ENCODE measurements around the gene RGL4.
"Not testable (repeated sequence)": the region's sequence is repeated elsewhere in the genome, so short reads cannot be mapped to it uniquely, and the experiment has no call there.

The RGL4 gene

DNA sequence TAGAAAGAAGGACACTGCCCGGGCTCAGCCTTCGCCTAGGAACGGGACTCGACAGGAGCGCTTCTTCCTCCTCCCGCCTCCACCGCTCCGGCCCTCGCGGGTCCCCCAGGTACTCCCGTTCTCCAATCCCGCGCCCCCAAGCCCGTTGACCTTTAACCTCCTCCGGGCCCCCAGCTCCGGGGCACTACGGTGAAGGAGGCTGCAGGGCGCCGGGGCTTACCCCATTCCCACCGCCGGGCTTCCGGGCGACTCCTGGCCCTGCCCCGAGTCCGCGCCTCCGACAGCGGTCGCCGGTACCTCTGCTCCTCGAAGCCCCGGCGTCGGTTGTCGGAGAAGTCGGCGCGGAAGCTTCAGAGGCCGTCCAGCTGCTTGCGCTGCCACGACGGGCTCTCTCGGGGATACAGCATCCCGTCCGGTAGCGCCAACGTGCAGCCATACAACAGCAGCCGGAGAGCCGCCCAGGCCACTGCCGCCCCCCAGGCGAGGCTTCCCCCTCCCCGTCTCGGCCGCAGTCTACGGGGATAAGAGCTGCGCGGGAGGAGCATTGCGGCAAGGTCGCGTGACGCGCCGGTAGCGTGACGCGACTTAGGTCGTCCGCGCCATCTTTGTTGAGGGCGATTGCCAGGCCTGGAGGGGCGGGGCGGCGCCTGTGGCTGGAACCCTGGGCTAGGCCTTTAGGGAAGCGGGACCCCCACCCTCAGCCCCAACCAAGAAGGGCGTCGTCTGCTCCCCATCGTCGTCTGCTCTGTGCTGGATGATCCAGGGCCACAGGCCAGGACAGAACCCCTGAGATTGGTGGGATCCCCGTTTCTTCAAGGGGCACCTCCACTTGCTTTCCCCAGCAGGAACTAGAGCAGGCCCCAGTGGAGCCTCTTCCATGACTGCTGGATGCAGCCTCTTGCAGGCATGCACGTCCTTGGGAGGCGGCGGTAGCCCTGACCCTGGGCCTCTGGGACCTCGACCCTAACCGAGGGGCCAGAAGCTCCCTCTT, 26.3 kb downstream of the RGL4 start:
- ATAC-seq (replicated peaks) (peak; percentile 92 to 93), DNase-seq (peak; percentile 76)
- Mint-ChIP-seq H3K4me3 (peak overlapping the region; percentile 84 to 88), H3K4me1 (peaks cover 13 to 30% of the 10 kb centered on the region in 2 donors), H3K36me3 (peaks cover 8 to 18% of the 10 kb centered on the region in 2 donors), H3K27ac (peak overlapping the region; percentile 94), H3K27me3 (no peaks in the 10 kb centered on the region), H3K9me3 (no peaks in the 10 kb centered on the region)

DNA sequence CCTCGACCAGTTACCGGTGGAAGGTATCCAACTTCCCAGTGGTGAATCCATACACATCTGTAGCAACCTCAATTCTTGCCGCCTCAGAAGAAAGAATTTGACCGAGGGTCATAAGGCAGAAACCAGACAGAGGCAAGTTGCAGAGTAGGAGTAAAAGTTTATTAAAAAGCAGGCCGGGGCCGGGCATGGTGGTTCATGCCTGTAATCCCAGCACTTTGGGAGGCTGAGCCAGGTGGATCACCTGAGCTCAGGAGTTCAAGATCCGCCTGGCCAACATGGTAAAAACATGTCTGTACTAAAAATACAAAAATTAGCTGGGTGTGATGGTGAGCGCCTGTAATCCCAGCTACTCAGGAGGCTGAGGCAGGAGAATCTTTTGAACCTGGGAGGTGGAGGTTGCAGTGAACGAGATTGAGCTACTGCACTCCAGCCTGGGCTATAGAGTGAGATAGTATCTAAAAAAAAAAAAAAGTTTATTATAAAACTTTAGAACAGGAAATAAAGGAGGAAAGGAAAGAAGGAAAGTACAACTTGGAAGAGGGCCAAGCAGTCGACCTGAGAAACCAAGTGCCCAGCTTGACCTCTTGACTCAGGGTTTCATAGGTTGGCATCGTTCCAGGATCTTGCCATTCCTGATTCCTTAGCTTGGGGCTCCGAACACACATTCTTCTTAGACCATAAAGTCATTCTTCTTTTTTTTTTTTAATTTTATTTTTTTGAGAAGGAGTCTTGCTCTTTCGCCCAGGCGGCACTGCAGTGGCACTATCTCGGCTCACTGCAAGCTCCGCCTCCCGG, 27.8 kb downstream of the RGL4 start:
- H3K27me3 Mint-ChIP-seq = no peaks in the 10 kb centered on the region
- peaks cover 18 to 40% of the 10 kb centered on the region in 2 donors for H3K4me1 Mint-ChIP-seq
- no peak overlapping the region for H3K27ac Mint-ChIP-seq
- ATAC-seq (replicated peaks) (no peak), DNase-seq (no peak)
- peaks cover 8 to 11% of the 10 kb centered on the region in 2 donors for H3K36me3 Mint-ChIP-seq
- no peak overlapping the region for H3K4me3 Mint-ChIP-seq
- H3K9me3 Mint-ChIP-seq = no peaks in the 10 kb centered on the region

DNA sequence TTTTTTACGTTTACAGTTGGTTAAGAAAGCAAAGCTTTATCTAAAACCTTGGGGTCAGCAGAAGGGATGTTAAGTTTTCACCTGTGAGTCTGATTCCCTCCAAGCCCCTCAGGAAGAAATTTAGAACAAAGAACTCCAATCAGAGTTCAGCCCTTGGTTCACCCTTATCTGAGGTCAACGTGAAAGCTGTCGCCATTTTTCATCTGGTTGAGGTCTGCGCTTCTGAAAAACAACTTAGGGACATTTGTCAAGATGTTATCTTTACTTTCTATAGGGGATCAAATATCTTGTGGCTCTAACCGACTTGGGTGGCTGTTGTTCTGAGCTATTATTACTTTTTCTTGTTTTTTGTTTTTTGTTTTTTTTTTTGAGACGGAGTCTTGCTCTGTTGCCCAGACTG, 30.0 kb downstream of the RGL4 start:
- Mint-ChIP-seq H3K4me1 (peaks cover 10 to 20% of the 10 kb centered on the region in 2 donors), H3K9me3 (no peaks in the 10 kb centered on the region), H3K27me3 (no peaks in the 10 kb centered on the region), H3K36me3 (no peaks in the 10 kb centered on the region), H3K4me3 (no peak overlapping the region), H3K27ac (no peak overlapping the region)
- DNase-seq = no peak
- ATAC-seq (replicated peaks) = no peak

GRCh38 chr22:23722160-23722559, 31.3 kb downstream of the RGL4 start:
- Mint-ChIP-seq H3K4me1 (peaks cover 8 to 22% of the 10 kb centered on the region in 2 donors), H3K36me3 (no peaks in the 10 kb centered on the region), H3K9me3 (no peaks in the 10 kb centered on the region), H3K27ac (no peak overlapping the region), H3K4me3 (no peak overlapping the region), H3K27me3 (no peaks in the 10 kb centered on the region)
- DNase-seq (no peak), ATAC-seq (replicated peaks) (no peak)

GRCh38 chr22:23722724-23723123, 31.9 kb downstream of the RGL4 start:
- H3K4me3 Mint-ChIP-seq = no peak overlapping the region
- H3K4me1 Mint-ChIP-seq = peaks cover 5 to 16% of the 10 kb centered on the region in 2 donors
- no peaks in the 10 kb centered on the region for H3K9me3 Mint-ChIP-seq
- DNase-seq = no peak
- no peaks in the 10 kb centered on the region for H3K36me3 Mint-ChIP-seq
- no peaks in the 10 kb centered on the region for H3K27me3 Mint-ChIP-seq
- peak; percentile 39 to 49 for ATAC-seq (replicated peaks)
- no peak overlapping the region for H3K27ac Mint-ChIP-seq

GRCh38 chr22:23728108-23728507, 37.3 kb downstream of the RGL4 start:
- peak in 1 of 2 donors; percentile 48 for ATAC-seq (replicated peaks)
- not testable (repeated sequence) for DNase-seq, H3K36me3 Mint-ChIP-seq, H3K4me3 Mint-ChIP-seq, H3K4me1 Mint-ChIP-seq, H3K27me3 Mint-ChIP-seq, H3K27ac Mint-ChIP-seq, H3K9me3 Mint-ChIP-seq

- DNase-seq (no peak), ATAC-seq (replicated peaks) (no peak)
- Mint-ChIP-seq H3K27ac (no peak overlapping the region), H3K9me3 (no peaks in the 10 kb centered on the region), H3K27me3 (no peaks in the 10 kb centered on the region), H3K4me1 (no peaks in the 10 kb centered on the region), H3K4me3 (no peak overlapping the region), H3K36me3 (peaks cover 0 to under 1% of the 10 kb centered on the region in 2 donors)
Measured at GRCh38 chr22:23737696-23738095, 46.9 kb downstream of the RGL4 start.

- peaks cover 3 to 4% of the 10 kb centered on the region in 2 donors for H3K9me3 Mint-ChIP-seq
- H3K27me3 Mint-ChIP-seq = no peaks in the 10 kb centered on the region
- DNase-seq = no peak
- H3K36me3 Mint-ChIP-seq = peaks cover 29 to 33% of the 10 kb centered on the region in 2 donors
- no peak for ATAC-seq (replicated peaks)
- H3K27ac Mint-ChIP-seq = no peak overlapping the region
- H3K4me3 Mint-ChIP-seq = no peak overlapping the region
- H3K4me1 Mint-ChIP-seq = peaks cover 6 to 25% of the 10 kb centered on the region in 2 donors
Measured at GRCh38 chr22:23742505-23743264, 51.9 kb downstream of the RGL4 start.

DNA sequence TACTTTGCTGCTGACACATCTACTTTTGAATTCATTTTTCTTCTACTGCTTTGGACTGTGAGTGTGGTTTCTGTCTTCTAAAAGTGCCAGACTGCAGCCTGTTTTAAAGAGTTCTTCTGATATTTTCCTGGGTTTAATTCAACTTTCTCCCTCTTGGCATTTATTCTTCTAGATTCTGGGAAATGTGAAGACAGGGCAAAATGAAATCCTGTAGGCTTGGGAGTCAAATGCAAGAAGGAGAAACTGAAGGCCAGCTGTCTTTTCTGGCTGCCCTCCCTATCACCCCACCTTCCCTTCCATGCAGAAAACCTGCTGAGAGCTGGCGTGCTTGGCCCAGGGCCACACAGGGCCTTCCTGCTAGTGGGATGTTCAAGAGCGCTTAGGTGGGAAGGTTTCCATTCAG, 52.5 kb downstream of the RGL4 start:
- Mint-ChIP-seq H3K27ac (no peak overlapping the region), H3K4me1 (peaks cover 6 to 25% of the 10 kb centered on the region in 2 donors), H3K36me3 (peaks cover 29 to 33% of the 10 kb centered on the region in 2 donors), H3K4me3 (no peak overlapping the region), H3K9me3 (peaks cover 3 to 4% of the 10 kb centered on the region in 2 donors), H3K27me3 (no peaks in the 10 kb centered on the region)
- no peak for DNase-seq
- ATAC-seq (replicated peaks) = no peak

DNA sequence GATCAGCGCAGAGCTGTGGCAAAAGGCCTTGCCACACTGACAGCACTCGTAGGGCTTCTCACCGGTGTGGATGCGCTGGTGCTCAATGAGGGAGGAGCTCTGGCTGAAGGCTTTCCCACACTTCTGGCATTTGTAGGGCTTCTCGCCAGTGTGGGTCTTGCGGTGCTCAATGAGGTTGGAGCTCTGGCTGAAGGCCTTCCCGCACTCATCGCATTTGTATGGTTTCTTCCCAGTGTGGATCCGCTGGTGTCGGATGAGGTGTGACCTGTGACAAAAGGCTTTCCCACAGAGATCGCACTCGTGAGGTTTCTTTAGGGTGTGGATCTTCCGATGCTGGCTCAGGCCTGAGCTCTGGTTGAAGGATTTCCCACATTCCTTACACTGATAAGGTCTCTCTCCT, 53.2 kb downstream of the RGL4 start:
- Mint-ChIP-seq H3K9me3 (peaks cover 3 to 4% of the 10 kb centered on the region in 2 donors), H3K36me3 (peaks cover 29 to 33% of the 10 kb centered on the region in 2 donors), H3K4me1 (peaks cover 6 to 25% of the 10 kb centered on the region in 2 donors), H3K27ac (no peak overlapping the region), H3K27me3 (no peaks in the 10 kb centered on the region), H3K4me3 (no peak overlapping the region)
- DNase-seq (no peak), ATAC-seq (replicated peaks) (no peak)

- H3K9me3 Mint-ChIP-seq = peaks cover 3 to 4% of the 10 kb centered on the region in 2 donors
- ATAC-seq (replicated peaks) (no peak), DNase-seq (no peak)
- H3K4me1 Mint-ChIP-seq = peaks cover 6 to 25% of the 10 kb centered on the region in 2 donors
- peaks cover 29 to 33% of the 10 kb centered on the region in 2 donors for H3K36me3 Mint-ChIP-seq
- H3K4me3 Mint-ChIP-seq = no peak overlapping the region
- peak overlapping the region; percentile 85 for H3K27ac Mint-ChIP-seq
- H3K27me3 Mint-ChIP-seq = no peaks in the 10 kb centered on the region
Measured at GRCh38 chr22:23744485-23744884, 53.7 kb downstream of the RGL4 start.

DNA sequence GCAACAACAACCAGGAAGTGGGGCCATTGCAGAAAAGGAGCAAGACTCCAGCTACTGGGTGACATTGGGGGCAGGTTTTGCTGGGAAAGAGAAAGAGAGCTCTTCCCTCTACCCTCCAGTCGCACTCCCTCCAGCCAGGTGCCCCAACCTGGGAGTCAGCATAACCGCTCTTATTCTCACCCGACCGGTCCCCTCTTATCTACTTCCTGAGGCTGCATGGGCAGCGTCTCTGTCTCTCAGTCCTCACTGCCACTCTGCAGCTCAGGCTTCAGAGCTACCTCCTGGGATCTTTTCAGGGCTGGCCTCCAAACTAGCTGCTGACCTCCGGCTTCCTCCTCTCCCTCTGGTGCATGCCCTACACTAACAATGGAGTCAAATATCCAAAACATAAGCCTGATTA, 55.0 kb downstream of the RGL4 start:
- no peak overlapping the region for H3K4me3 Mint-ChIP-seq
- H3K27me3 Mint-ChIP-seq = no peaks in the 10 kb centered on the region
- ATAC-seq (replicated peaks) (no peak), DNase-seq (no peak)
- no peak overlapping the region for H3K27ac Mint-ChIP-seq
- H3K36me3 Mint-ChIP-seq = peaks cover 29 to 37% of the 10 kb centered on the region in 2 donors
- H3K9me3 Mint-ChIP-seq = peaks cover 3 to 4% of the 10 kb centered on the region in 2 donors
- H3K4me1 Mint-ChIP-seq = peaks cover 14 to 38% of the 10 kb centered on the region in 2 donors

Data from stimulated activated naive B cell treated with anti-CD40 and anti-IgM and Interleukin-4, amounts not matched to agents 10 μg/mL and 1 μg/mL and 100 μg/mL, for 72 hours (primary cell).